ENCODE data around the gene TMEM242.
A peak's percentile ranks its signal among the peaks of the same experiment; 100 is the strongest.

Gene TMEM242

DNA sequence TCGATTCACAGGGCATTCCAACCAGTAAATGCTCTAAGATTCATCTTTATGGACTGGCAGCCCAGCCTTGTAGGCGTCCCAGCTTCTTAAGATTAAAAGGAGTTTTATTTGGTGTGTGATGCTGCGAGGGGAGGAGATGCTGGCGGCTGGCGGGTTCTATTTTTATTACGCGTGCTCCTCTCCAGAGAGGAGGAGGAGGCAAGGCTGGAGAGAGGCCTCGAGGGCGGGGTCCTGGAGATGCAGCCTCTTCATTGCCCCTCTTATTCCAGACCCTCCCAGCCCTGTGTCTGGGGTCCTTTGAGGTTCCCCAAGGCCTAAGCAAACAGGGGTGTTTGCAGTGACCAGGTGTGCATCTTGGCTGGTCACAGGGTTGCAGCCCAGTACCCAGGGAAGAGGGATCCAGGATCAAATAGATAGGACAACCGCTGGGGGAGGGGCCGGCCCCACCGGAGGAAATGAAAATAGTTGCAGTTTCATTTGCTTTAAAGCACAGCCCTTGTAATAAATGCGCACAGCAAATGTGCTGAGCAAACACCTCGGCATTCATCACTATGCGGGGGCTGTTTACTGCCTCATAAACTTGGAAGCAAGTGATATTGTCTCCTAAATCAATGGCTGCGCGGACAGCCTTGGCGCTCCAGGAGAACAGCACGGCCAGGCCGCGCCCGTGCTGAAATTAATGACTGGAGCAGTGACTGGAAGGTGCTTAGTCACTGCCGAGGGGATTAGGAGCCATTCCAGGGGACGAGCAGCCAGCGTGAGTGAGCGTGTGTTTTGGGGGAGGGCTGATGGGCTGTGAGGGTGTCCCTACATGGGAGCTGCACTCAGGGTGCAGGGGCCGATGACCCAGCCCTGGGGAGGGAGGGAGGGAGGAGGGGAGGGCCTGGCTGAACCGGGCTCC, 83.0 kb downstream of the TMEM242 start:
- peak; percentile 33 for DNase-seq (ENCODE audit: low read depth)
- TF ChIP-seq, protein P1, sequence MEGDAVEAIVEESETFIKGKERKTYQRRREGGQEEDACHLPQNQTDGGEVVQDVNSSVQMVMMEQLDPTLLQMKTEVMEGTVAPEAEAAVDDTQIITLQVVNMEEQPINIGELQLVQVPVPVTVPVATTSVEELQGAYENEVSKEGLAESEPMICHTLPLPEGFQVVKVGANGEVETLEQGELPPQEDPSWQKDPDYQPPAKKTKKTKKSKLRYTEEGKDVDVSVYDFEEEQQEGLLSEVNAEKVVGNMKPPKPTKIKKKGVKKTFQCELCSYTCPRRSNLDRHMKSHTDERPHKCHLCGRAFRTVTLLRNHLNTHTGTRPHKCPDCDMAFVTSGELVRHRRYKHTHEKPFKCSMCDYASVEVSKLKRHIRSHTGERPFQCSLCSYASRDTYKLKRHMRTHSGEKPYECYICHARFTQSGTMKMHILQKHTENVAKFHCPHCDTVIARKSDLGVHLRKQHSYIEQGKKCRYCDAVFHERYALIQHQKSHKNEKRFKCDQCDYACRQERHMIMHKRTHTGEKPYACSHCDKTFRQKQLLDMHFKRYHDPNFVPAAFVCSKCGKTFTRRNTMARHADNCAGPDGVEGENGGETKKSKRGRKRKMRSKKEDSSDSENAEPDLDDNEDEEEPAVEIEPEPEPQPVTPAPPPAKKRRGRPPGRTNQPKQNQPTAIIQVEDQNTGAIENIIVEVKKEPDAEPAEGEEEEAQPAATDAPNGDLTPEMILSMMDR (IDR thresholded peaks at IDR 0.05; ENCODE audit: low read length, missing control alignments), result no peak
- H3K4me3 ChIP-seq (replicated peaks; ENCODE audit: low read depth, low read length), result peak overlapping the region; percentile 12

GRCh38 chr6:157239671-157240058, 83.7 kb downstream of the TMEM242 start:
- TF ChIP-seq, protein P1 (IDR thresholded peaks at IDR 0.05; ENCODE audit: low read length, missing control alignments), result no peak
- no peak overlapping the region for H3K4me3 ChIP-seq (replicated peaks; ENCODE audit: low read depth, low read length)
- DNase-seq (ENCODE audit: low read depth), result no peak

Data from fibroblast of pulmonary artery (primary cell).